GM12873 (cell line): ENCODE results near the gene OR6K2.

Experiments used
- TF ChIP-seq, protein P1 (sequence below): IDR thresholded peaks from 2 replicates; pipeline ENCODE4 v1.5.1; 2012; ENCODE audit warnings: low read depth, mild to moderate bottlenecking, moderate library complexity, low read length, control low read depth; ENCODE audit not compliant: insufficient read depth; ENCODE audit errors: missing control alignments

Gene OR6K2

DNA sequence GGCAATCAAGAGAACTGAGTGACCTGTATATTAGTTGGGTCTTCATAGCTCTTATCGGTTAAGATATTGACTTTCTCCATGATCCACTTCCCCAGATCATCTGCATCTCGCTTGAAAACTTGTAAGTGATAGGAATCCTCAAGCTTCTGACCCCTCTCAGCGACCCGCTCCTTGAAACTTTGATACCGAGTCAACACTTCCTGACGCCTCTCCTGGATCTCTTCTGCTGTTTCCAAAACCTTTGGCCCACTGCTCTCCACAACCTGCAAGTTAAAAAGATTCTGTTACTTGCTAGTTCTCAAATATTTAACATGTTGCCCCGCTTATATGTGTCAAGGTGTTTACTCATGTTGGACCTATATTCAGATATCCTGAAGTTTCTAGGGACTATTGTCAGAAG, 15.4 kb downstream of the OR6K2 start:
- TF ChIP-seq, protein P1, sequence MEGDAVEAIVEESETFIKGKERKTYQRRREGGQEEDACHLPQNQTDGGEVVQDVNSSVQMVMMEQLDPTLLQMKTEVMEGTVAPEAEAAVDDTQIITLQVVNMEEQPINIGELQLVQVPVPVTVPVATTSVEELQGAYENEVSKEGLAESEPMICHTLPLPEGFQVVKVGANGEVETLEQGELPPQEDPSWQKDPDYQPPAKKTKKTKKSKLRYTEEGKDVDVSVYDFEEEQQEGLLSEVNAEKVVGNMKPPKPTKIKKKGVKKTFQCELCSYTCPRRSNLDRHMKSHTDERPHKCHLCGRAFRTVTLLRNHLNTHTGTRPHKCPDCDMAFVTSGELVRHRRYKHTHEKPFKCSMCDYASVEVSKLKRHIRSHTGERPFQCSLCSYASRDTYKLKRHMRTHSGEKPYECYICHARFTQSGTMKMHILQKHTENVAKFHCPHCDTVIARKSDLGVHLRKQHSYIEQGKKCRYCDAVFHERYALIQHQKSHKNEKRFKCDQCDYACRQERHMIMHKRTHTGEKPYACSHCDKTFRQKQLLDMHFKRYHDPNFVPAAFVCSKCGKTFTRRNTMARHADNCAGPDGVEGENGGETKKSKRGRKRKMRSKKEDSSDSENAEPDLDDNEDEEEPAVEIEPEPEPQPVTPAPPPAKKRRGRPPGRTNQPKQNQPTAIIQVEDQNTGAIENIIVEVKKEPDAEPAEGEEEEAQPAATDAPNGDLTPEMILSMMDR, result no peak

DNA sequence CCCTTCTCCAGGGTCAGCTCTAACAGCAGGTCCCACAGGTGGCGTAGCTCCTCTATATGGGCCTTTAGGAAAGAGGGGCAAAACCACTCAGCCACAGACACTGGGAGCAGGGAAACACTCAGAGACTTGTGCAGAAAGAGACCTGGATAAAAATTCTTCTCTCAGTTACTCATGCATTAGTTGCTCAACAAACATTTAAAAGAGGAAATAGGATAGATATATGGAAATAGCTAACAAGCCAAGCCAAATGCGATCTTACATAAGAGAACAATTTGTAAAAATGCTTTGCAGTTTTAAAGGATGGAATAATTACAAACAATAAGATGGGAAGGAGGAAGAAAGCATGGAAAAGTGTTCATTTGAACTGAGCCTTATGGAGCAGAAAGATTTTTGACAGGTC, 18.8 kb downstream of the OR6K2 start:
- TF ChIP-seq, protein P1, result no peak

DNA sequence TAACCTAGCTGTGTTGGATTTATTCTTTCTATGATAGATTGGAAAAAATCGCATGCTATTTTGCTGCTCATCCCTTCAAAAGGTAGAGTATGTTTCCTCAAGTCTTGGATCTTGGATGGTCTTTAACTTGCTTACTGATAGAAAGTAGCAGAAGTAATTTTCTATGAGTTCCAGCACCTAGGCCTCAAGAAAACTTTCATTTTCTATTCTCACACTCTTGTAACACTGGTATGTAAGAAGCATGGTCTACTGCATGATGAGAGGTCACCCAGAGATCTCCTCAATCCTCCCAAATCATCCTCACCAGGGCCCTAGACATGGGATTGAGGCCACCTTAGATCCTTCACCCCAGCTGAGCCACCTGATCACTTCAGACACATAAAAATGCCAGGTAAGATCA, 21.2 kb downstream of the OR6K2 start:
- TF ChIP-seq, protein P1, result no peak

DNA sequence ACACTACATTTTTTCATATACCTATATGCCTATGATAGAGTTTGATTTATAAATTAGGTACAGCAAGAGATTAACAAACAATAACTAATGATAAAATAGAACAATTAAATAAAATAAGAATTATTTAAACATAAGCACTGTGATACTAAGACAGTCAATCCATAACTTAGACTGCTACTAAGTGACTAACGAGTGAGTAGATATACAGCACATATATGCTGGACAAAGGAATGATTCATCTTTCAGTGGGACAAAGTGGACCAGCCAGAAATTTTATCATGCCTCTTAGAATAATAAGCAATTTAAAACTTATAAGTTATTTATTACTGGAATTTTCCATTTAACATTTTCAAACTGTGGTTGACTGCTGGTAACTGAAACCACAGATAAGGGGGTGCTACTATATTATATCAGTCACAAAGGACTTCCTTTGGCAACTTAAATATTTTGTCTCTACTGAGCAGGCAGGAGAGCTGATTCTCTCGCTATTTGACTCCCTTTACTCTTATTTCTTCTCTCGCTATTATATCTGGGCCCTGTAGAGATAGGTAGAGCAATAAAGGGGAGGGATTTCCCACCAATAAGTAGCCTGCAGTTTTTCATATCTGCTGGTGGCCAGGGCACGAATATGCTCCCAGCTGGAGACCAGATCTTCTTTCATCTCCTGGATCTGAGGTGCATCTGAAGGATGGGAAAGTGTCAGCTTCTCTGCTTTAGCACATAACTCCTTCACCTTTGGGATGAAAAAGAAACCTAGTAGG, 24.7 kb downstream of the OR6K2 start:
- TF ChIP-seq, protein P1, result no peak

DNA sequence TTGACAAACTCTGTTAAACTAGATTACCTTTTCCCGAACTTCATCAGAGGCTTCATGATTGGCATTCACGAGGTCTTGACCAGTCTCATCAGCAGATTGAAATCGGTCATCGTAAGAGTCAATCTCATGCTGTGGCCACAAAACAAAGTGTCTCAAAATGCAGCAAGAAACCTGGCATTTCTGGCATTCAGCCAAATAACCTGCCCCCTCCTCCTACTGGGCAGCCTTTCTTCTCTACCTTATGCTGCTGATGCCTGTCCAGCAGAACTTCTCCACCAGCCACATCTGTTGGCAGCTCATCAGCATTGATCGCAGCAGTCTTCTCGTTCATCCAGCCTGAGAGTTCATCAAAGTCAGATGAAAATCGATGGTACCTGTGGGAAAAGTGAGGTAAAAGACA, 26.1 kb downstream of the OR6K2 start:
- TF ChIP-seq, protein P1, result no peak

DNA sequence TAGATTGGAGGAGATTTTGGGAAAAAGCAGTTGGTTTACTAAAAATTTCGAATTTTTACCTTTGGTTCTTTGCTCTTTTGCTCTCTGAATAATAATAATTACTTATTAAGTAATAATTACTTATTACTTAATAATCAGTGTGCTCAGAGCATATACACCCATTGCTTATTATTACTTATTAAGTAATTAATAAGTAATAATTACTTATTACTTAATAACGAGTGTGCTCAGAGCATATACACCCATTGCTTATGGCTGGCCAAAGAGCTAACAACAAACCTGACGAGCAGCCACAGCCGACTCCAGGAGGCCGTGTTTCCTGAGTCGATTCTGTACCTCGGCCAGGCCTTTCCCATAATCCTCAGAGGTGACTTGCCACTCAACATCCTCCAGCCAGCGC, 34.4 kb downstream of the OR6K2 start:
- TF ChIP-seq, protein P1, result no peak

DNA sequence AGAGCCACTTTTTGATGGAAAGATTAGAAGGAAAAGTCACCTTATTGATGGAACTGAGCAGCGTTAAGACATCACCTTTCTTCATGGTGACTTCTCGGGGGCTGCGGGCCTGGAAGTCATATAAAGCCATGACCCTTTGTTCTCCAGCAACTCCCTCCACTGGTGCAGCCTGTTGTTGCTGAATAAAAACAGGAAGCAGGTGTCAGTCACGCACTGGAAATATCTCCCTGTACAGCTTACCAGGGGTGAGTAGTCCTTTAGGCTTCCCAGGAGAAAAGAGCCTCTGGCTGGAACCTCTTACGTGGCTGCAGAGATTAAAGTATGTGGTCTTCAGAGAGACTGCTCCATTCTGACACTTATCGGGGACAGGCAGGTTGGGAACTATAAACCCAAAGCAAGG, 45.9 kb downstream of the OR6K2 start:
- TF ChIP-seq, protein P1, result no peak
